Mucosa of rectum (tissue), 2 donors: ENCODE data around the gene SLC6A5.

Experiments
- H3K27ac ChIP-seq, 2 donors: one replicate each; pipeline ENCODE4 v1.7.0; 2013; ENCODE audit warnings: inconsistent platforms in 2 of 2, low read depth in 2 of 2, low read length in 2 of 2
- H3K27me3 ChIP-seq, 2 donors: one replicate each; pipeline ENCODE4 v1.7.0; 2013; ENCODE audit warnings: low read length in 2 of 2; ENCODE audit not compliant: control insufficient read depth in 2 of 2, insufficient read depth in 2 of 2
- H3K36me3 ChIP-seq, 2 donors: one replicate each; pipeline ENCODE4 v1.7.0; 2013; ENCODE audit warnings: low read length in 2 of 2; ENCODE audit not compliant: control insufficient read depth in 2 of 2, insufficient read depth in 2 of 2
- H3K4me1 ChIP-seq, 2 donors: one replicate each; pipeline ENCODE4 v1.7.0; 2013; ENCODE audit warnings: low read length in 2 of 2, mild to moderate bottlenecking in 1 of 2; ENCODE audit not compliant: control insufficient read depth in 2 of 2, insufficient read depth in 2 of 2
- H3K4me3 ChIP-seq, 2 donors: one replicate each; pipeline ENCODE4 v1.7.0; 2013; ENCODE audit warnings: low read length in 2 of 2
- H3K9ac ChIP-seq, 2 donors: one replicate each; pipeline ENCODE4 v1.7.0; 2013; ENCODE audit warnings: low read length in 2 of 2, low read depth in 1 of 2, mild to moderate bottlenecking in 1 of 2
- H3K9me3 ChIP-seq, 2 donors: one replicate each; pipeline ENCODE4 v1.7.0; 2013; ENCODE audit warnings: low read length in 2 of 2; ENCODE audit not compliant: control insufficient read depth in 2 of 2
- donor health status: healthy.
- donor health status: Normal muscosa, but diverticular disease.

The SLC6A5 gene

GRCh38 chr11:20668131-20668809 lies 68.9 kb downstream of the SLC6A5 start:
- Histone ChIP-seq H3K27ac (no peak overlapping the region), H3K9ac (no peak overlapping the region), H3K9me3 (no peaks in the 10 kb centered on the region), H3K36me3 (no peaks in the 10 kb centered on the region), H3K27me3 (peaks cover 26 to 36% of the 10 kb centered on the region in 2 donors), H3K4me3 (no peak overlapping the region), H3K4me1 (no peaks in the 10 kb centered on the region)

- Histone ChIP-seq H3K4me1 (no peaks in the 10 kb centered on the region), H3K9ac (no peak within 1 kb of the TSS), H3K4me3 (peak within 1 kb of the TSS; percentile 7 to 23), H3K27me3 (peaks cover 26 to 36% of the 10 kb centered on the region in 2 donors), H3K9me3 (no peaks in the 10 kb centered on the region), H3K27ac (no peak within 1 kb of the TSS), H3K36me3 (no peaks in the 10 kb centered on the region)
Measured at GRCh38 chr11:20668844-20669819, 69.7 kb downstream of the SLC6A5 start, which contains the start of gene NELL1. Gene NELL1 (plus strand): TSS chr11:20669586.

GRCh38 chr11:20669820-20670684 lies 70.6 kb downstream of the SLC6A5 start:
- Histone ChIP-seq H3K27me3 (peaks cover 26 to 36% of the 10 kb centered on the region in 2 donors), H3K9me3 (no peaks in the 10 kb centered on the region), H3K4me1 (no peaks in the 10 kb centered on the region), H3K4me3 (peak overlapping the region in 1 of 2 donors; percentile 7), H3K27ac (no peak overlapping the region), H3K9ac (no peak overlapping the region), H3K36me3 (no peaks in the 10 kb centered on the region)

- no peaks in the 10 kb centered on the region for H3K4me1 ChIP-seq
- no peak overlapping the region for H3K4me3 ChIP-seq
- no peaks in the 10 kb centered on the region for H3K36me3 ChIP-seq
- peaks cover 26 to 36% of the 10 kb centered on the region in 2 donors for H3K27me3 ChIP-seq
- H3K27ac ChIP-seq, result no peak overlapping the region
- no peak overlapping the region for H3K9ac ChIP-seq
- no peaks in the 10 kb centered on the region for H3K9me3 ChIP-seq
Measured at GRCh38 chr11:20670932-20671403, 71.6 kb downstream of the SLC6A5 start.

- Histone ChIP-seq H3K36me3 (no peaks in the 10 kb centered on the region), H3K27ac (no peak overlapping the region), H3K9ac (no peak overlapping the region), H3K9me3 (no peaks in the 10 kb centered on the region), H3K4me3 (no peak overlapping the region), H3K27me3 (peaks cover 26 to 36% of the 10 kb centered on the region in 2 donors), H3K4me1 (no peaks in the 10 kb centered on the region)
Measured at GRCh38 chr11:20671856-20672546, 72.6 kb downstream of the SLC6A5 start.

- H3K27me3 ChIP-seq, result peaks cover 26 to 30% of the 10 kb centered on the region in 2 donors
- no peaks in the 10 kb centered on the region for H3K36me3 ChIP-seq
- no peaks in the 10 kb centered on the region for H3K4me1 ChIP-seq
- no peak overlapping the region for H3K4me3 ChIP-seq
- H3K27ac ChIP-seq, result no peak overlapping the region
- H3K9ac ChIP-seq, result no peak overlapping the region
- H3K9me3 ChIP-seq, result no peaks in the 10 kb centered on the region
Measured at GRCh38 chr11:20672575-20672974, 73.2 kb downstream of the SLC6A5 start.

- Histone ChIP-seq H3K27ac (no peak overlapping the region), H3K9ac (no peak overlapping the region), H3K4me3 (no peak overlapping the region), H3K4me1 (no peaks in the 10 kb centered on the region), H3K9me3 (no peaks in the 10 kb centered on the region), H3K36me3 (no peaks in the 10 kb centered on the region), H3K27me3 (peaks cover 0 to 6% of the 10 kb centered on the region in 2 donors)
Measured at GRCh38 chr11:20676658-20677057, 77.2 kb downstream of the SLC6A5 start.

GRCh38 chr11:20688761-20689160 lies 89.4 kb downstream of the SLC6A5 start:
- Histone ChIP-seq H3K27me3 (no peaks in the 10 kb centered on the region), H3K36me3 (no peaks in the 10 kb centered on the region), H3K4me1 (no peaks in the 10 kb centered on the region), H3K9me3 (no peaks in the 10 kb centered on the region), H3K27ac (no peak overlapping the region), H3K9ac (no peak overlapping the region), H3K4me3 (no peak overlapping the region)

- Histone ChIP-seq H3K27ac (no peak overlapping the region), H3K27me3 (no peaks in the 10 kb centered on the region), H3K36me3 (no peaks in the 10 kb centered on the region)
Measured at GRCh38 chr11:20707876-20708275, 108.5 kb downstream of the SLC6A5 start.

More at GRCh38 chr11:20707876-20708275, 108.5 kb downstream of the SLC6A5 start:
- Histone ChIP-seq H3K9ac (no peak overlapping the region), H3K4me3 (no peak overlapping the region), H3K4me1 (no peaks in the 10 kb centered on the region), H3K9me3 (no peaks in the 10 kb centered on the region)
